MM.1S (cell line): ENCODE measurements around the gene TMEM135.
"Not testable (repeated sequence)": the region's sequence is repeated elsewhere in the genome, so short reads cannot be mapped to it uniquely, and the experiment has no call there.

ENCODE experiments used
- DNase-seq: peaks from one replicate; pipeline ENCODE4 v3.0.0-alpha.2; 2015
- H2AFZ ChIP-seq: fragments of 300-600 bp; sonication (generic); 2 replicates; pipeline ENCODE4 v1.6.0; 2016; ENCODE audit warnings: antibody characterized with exemption, low read length
- H3F3A ChIP-seq: fragments of 300-600 bp; sonication (generic); 2 replicates; pipeline ENCODE4 v1.6.1; 2016; ENCODE audit warnings: mild to moderate bottlenecking, antibody characterized with exemption, low read length, moderate library complexity, mixed read lengths; ENCODE audit not compliant: insufficient read depth
- H3K27ac ChIP-seq: fragments of 300-600 bp; sonication (generic); 2 replicates; pipeline ENCODE4 v1.5.1; 2016; ENCODE audit warnings: mild to moderate bottlenecking, low read length
- H3K27me3 ChIP-seq: fragments of 300-600 bp; sonication (generic); replicated peaks from 2 replicates; pipeline ENCODE4 v1.6.0; 2016; ENCODE audit warnings: low read length; ENCODE audit not compliant: insufficient read depth
- H3K36me3 ChIP-seq: fragments of 300-600 bp; sonication (generic); replicated peaks from 2 replicates; pipeline ENCODE4 v1.6.1; 2016; ENCODE audit warnings: mild to moderate bottlenecking, low read length, mixed read lengths; ENCODE audit not compliant: insufficient read depth
- H3K4me1 ChIP-seq: fragments of 300-600 bp; sonication (generic); 2 replicates; pipeline ENCODE4 v1.6.1; 2016; ENCODE audit warnings: low read length, mixed read lengths
- H3K4me2 ChIP-seq: fragments of 300-600 bp; sonication (generic); 2 replicates; pipeline ENCODE4 v1.6.0; 2016; ENCODE audit warnings: low read depth, low read length
- H3K4me3 ChIP-seq: fragments of 300-600 bp; sonication (generic); 2 replicates; pipeline ENCODE4 v1.5.1; 2016; ENCODE audit warnings: low read length, mixed read lengths
- H3K79me2 ChIP-seq: fragments of 300-600 bp; sonication (generic); 2 replicates; pipeline ENCODE4 v1.6.1; 2016; ENCODE audit warnings: mixed run types, low read length, mixed read lengths
- H3K9ac ChIP-seq: fragments of 300-600 bp; sonication (generic); 2 replicates; pipeline ENCODE4 v1.6.1; 2016; ENCODE audit warnings: low read length, mixed read lengths
- H3K9me2 ChIP-seq: fragments of 300-600 bp; sonication (generic); replicated peaks from 2 replicates; pipeline ENCODE4 v1.6.1; 2016; ENCODE audit warnings: mild to moderate bottlenecking, low read length, mixed read lengths; ENCODE audit not compliant: insufficient read depth
- H3K9me3 ChIP-seq: fragments of 300-600 bp; sonication (generic); replicated peaks from 2 replicates; pipeline ENCODE4 v1.6.1; 2016; ENCODE audit warnings: mild to moderate bottlenecking, low read length, mixed read lengths; ENCODE audit not compliant: insufficient read depth
- H4K20me1 ChIP-seq: fragments of 300-600 bp; sonication (generic); 2 replicates; pipeline ENCODE4 v1.6.1; 2016; ENCODE audit warnings: mild to moderate bottlenecking, low read length, moderate library complexity, mixed read lengths; ENCODE audit not compliant: insufficient read depth
- EZH2 ChIP-seq: fragments of 300-600 bp; sonication (generic); optimal IDR thresholded peaks from 2 replicates; pipeline ENCODE3; 2017; ENCODE audit warnings: low read depth, mild to moderate bottlenecking, antibody characterized with exemption, low read length, mixed read lengths
- EZH2phosphoT487 ChIP-seq: fragments of 300-600 bp; sonication (generic); IDR thresholded peaks from 2 replicates; pipeline ENCODE4 v1.6.1; 2018; ENCODE audit warnings: antibody characterized with exemption, low read length
- TF ChIP-seq, protein P1 (sequence below): fragments of 300-600 bp; sonication (generic); IDR thresholded peaks from 2 replicates; pipeline ENCODE4 v1.5.1; 2016; ENCODE audit warnings: antibody characterized with exemption, low read length, mixed read lengths

TMEM135 gene

DNA sequence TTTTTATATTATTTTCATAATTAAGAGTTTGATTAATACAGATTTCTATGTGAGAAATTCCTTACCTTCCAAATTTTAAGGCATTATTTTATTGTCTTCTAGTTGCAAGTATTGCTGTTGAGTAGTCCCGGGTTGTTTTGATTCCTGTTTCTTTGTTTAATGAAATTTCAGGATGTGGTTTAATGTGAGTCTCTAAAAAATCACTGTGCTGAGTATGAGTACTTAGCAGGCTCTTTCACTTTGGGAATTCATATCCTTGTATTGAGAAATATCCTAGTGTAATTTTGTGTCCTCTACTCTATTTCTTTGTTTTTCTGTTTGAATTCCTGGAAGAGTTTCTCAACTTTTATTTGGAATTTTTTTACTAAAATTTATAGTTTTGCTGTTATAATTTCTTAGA is 113.2 kb downstream of the TMEM135 start:
- H3K4me2 ChIP-seq: no peak overlapping the region
- H4K20me1 ChIP-seq: no peaks in the 10 kb centered on the region
- no peaks in the 10 kb centered on the region for H3K9me2 ChIP-seq
- H3F3A ChIP-seq: no peaks in the 10 kb centered on the region
- H3K4me3 ChIP-seq: no peak overlapping the region
- H3K9me3 ChIP-seq: no peaks in the 10 kb centered on the region
- H3K4me1 ChIP-seq: no peaks in the 10 kb centered on the region
- DNase-seq: no peak
- no peak overlapping the region for H3K9ac ChIP-seq
- H3K27me3 ChIP-seq: no peaks in the 10 kb centered on the region
- H3K79me2 ChIP-seq: no peaks in the 10 kb centered on the region
- H3K27ac ChIP-seq: no peak overlapping the region
- H3K36me3 ChIP-seq: no peaks in the 10 kb centered on the region
- no peak overlapping the region for H2AFZ ChIP-seq
- TF ChIP-seq, protein P1, sequence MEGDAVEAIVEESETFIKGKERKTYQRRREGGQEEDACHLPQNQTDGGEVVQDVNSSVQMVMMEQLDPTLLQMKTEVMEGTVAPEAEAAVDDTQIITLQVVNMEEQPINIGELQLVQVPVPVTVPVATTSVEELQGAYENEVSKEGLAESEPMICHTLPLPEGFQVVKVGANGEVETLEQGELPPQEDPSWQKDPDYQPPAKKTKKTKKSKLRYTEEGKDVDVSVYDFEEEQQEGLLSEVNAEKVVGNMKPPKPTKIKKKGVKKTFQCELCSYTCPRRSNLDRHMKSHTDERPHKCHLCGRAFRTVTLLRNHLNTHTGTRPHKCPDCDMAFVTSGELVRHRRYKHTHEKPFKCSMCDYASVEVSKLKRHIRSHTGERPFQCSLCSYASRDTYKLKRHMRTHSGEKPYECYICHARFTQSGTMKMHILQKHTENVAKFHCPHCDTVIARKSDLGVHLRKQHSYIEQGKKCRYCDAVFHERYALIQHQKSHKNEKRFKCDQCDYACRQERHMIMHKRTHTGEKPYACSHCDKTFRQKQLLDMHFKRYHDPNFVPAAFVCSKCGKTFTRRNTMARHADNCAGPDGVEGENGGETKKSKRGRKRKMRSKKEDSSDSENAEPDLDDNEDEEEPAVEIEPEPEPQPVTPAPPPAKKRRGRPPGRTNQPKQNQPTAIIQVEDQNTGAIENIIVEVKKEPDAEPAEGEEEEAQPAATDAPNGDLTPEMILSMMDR: no peak
- TF ChIP-seq EZH2: no peak
- no peak for TF ChIP-seq EZH2phosphoT487

DNA sequence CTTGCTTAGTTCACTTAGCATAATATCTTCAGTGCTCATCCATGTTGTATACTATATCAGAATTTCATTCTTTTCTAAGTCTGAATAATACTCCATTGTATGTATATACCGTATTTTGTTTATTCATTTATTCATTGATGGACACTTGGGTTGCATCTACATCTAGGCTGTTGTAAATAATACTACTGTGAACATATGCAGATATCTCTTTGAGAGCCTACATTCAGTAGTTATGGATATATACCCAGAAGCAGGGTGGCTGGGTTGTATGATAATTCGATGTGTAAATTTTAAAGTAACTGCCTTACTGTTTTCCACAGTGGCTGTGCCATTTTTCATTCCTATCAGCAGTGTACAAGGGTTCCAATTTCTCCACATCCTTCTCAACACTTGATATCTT is 116.5 kb downstream of the TMEM135 start:
- H3K9me2 ChIP-seq: no peaks in the 10 kb centered on the region
- no peaks in the 10 kb centered on the region for H3K9me3 ChIP-seq
- no peak overlapping the region for H3K9ac ChIP-seq
- no peak overlapping the region for H3K4me3 ChIP-seq
- DNase-seq: no peak
- H3K27me3 ChIP-seq: no peaks in the 10 kb centered on the region
- H3K79me2 ChIP-seq: no peaks in the 10 kb centered on the region
- no peak overlapping the region for H3K4me2 ChIP-seq
- H4K20me1 ChIP-seq: no peaks in the 10 kb centered on the region
- no peaks in the 10 kb centered on the region for H3F3A ChIP-seq
- no peaks in the 10 kb centered on the region for H3K4me1 ChIP-seq
- TF ChIP-seq EZH2phosphoT487 (no peak), EZH2 (no peak)
- TF ChIP-seq, protein P1: no peak
- no peak overlapping the region for H2AFZ ChIP-seq
- H3K27ac ChIP-seq: no peak overlapping the region
- H3K36me3 ChIP-seq: no peaks in the 10 kb centered on the region

DNA sequence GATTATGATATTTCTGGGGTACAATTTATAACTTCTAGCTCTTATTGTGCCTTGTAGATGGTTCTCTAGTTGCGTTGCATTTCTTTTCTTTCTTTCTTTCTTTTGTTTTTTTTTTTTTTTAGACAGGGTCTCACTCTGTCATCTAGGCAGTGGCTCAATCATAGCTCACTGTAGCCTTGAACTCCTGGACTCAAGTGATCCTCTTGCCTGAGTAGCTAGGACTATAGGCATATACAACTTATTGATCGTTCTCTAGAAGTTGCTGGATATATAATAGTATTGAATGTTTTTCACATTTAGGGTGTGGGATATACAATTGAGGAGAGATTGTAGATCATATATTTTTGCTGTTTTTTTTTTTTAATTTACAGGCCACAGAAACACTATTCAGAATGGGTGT is 119.2 kb downstream of the TMEM135 start:
- no peaks in the 10 kb centered on the region for H3K36me3 ChIP-seq
- DNase-seq: no peak
- no peaks in the 10 kb centered on the region for H3K9me2 ChIP-seq
- no peaks in the 10 kb centered on the region for H4K20me1 ChIP-seq
- TF ChIP-seq, protein P1: no peak
- no peak for TF ChIP-seq EZH2
- TF ChIP-seq EZH2phosphoT487: no peak
- H3K4me3 ChIP-seq: no peak overlapping the region
- H3K4me2 ChIP-seq: no peak overlapping the region
- H3K9ac ChIP-seq: no peak overlapping the region
- no peaks in the 10 kb centered on the region for H3K79me2 ChIP-seq
- H3F3A ChIP-seq: no peaks in the 10 kb centered on the region
- no peaks in the 10 kb centered on the region for H3K9me3 ChIP-seq
- H2AFZ ChIP-seq: no peak overlapping the region
- H3K27ac ChIP-seq: no peak overlapping the region
- H3K27me3 ChIP-seq: no peaks in the 10 kb centered on the region
- no peaks in the 10 kb centered on the region for H3K4me1 ChIP-seq

DNA sequence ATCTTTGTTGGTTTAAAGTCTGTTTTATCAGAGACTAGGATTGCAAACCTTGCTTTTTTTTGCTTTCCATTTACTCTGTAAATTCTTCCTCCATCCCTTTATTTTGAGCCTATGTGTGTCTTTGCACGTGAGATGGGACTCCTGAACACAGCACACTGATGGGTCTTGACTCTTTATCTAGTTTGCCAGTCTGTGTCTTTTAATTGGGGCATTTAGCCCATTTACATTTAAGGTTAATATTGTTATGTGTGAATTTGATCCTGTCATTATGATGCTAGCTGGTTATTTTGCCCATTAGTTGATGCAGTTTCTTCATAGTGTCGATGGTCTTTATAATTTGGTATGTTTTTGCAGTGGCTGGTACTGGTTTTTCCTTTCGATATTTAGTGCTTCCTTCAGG is 131.3 kb downstream of the TMEM135 start:
- not testable (repeated sequence) for H3K9me3 ChIP-seq, H3K79me2 ChIP-seq, H3K4me2 ChIP-seq

More for the DNA sequence above, 131.3 kb downstream of the TMEM135 start:
- H3K4me1 ChIP-seq, H3K4me3 ChIP-seq, H3K36me3 ChIP-seq, H3K9me2 ChIP-seq, H4K20me1 ChIP-seq, DNase-seq, H3K9ac ChIP-seq, H3K27ac ChIP-seq, H2AFZ ChIP-seq, H3F3A ChIP-seq, H3K27me3 ChIP-seq: not testable (repeated sequence)
